CD4-positive, alpha-beta T cell treated with Interleukin-1 beta for 1 hour (primary cell): ENCODE data around the gene RND1.
A peak's percentile ranks its signal among the peaks of the same experiment; 100 is the strongest.
"Not testable (repeated sequence)": the region's sequence is repeated elsewhere in the genome, so short reads cannot be mapped to it uniquely, and the experiment has no call there.

ENCODE experiments used
- DNase-seq, 2 donors: peaks; one replicate each; pipeline ENCODE4 v3.0.0-alpha.2; 2020 to 2022

The RND1 gene

GRCh38 chr12:48865281-48866051 lies at the start of gene RND1:
Gene RND1, minus strand, starts transcription at chr12:48865870. Its CDS starts 103 bp downstream, at chr12:48865767.
- peak; percentile 88 to 90 for DNase-seq

- DNase-seq: no peak
Observed at GRCh38 chr12:48910196-48910595, 44.5 kb upstream of the RND1 start.

- DNase-seq: not testable (repeated sequence)
Observed at GRCh38 chr12:48909698-48910097, 44.0 kb upstream of the RND1 start.

GRCh38 chr12:48907245-48907644 lies 41.6 kb upstream of the RND1 start:
- no peak for DNase-seq

- peak; percentile 85 to 90 for DNase-seq
Observed at GRCh38 chr12:48903982-48904411, 38.3 kb upstream of the RND1 start.

DNA sequence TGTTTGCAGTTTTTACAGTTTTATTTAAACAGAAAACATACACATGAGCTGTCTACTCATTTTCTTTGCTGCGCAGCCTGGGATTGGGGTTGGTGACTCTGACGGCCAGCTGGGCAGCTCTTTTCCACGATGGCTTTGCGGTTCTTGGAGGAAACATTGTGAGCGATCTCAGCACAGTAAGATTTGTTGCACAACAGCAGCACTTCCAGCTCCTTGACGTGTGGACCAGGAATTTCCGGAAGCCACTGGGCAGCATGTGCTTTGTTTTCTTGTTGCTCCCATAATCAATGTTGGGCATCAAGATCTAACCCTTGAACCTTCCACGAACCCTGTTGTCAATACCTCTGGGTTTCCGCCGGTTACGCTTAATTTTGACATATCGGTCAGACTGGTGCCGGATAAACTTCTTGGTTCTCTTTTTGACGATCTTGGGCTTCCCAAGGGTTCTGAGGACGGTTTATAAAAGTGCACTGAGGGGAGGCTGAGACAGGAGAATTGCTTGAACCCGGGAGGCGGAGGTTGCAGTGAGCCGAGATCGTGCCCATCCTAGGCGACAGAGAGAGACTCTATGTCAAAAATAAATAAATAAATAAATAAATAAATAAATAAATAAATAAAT lies 37.8 kb upstream of the RND1 start:
- no peak for DNase-seq

GRCh38 chr12:48901278-48901677 lies 35.6 kb upstream of the RND1 start:
- DNase-seq: no peak

- DNase-seq: no peak
Observed at GRCh38 chr12:48899651-48900050, 34.0 kb upstream of the RND1 start.

- DNase-seq: no peak
Observed at GRCh38 chr12:48894271-48894670, 28.6 kb upstream of the RND1 start.

DNA sequence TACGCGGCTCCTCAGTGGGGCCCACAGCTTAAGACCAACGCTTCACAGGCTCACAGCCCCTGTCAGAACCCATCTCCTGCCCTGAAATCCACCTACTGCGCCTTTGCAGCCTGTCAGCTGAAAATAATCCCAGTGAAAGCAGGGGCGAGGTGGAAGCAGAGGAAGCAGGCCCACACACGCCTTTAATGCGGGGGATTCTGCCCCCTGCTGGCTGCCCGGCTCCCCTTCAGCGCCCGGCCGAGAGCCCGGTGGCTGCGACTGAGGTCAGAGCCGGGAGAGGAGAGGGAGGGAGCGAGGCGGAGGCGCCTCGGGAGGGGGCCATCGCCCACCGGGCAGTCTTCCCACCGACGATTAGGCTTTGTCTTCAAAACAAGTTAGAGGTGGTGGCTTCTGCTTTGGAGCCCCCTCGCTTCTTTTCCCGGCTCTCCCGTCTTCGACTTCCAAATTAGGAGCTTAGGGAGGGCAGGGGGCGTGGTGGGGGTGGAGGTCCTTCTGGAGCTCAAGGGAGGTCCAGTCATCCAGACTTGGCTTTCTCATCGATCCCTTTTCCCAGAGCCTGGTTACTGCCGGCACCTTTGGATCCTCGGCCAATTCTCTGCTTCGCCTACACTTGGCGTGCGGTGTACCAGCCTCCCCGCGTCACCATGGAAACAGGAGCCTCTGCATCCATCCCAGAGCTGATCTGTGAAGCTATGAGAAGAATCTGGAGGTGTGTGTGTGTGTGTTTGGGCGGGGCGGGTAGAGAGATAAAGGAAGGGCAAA lies 25.2 kb upstream of the RND1 start:
- peak; percentile 72 to 75 for DNase-seq

DNA sequence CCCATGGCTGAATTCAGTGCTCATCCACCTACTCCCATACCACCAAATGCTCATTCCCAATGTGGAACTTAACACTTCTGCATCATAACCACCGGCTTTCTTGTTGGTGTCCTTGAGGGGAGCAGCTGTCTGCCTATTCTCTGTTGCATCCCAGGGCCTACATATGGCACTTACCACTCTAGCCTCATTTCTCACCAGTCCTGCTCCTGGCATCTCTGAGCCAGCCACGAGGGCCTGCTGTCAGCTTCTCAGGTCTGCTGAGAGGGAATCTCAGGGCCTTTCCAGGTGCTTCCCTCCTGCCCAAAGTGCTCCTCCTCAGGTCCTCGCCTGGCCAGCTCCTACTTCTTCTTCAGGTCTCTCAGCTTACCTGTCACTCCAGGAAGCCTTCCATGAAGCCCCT lies 24.0 kb upstream of the RND1 start:
- no peak for DNase-seq

DNA sequence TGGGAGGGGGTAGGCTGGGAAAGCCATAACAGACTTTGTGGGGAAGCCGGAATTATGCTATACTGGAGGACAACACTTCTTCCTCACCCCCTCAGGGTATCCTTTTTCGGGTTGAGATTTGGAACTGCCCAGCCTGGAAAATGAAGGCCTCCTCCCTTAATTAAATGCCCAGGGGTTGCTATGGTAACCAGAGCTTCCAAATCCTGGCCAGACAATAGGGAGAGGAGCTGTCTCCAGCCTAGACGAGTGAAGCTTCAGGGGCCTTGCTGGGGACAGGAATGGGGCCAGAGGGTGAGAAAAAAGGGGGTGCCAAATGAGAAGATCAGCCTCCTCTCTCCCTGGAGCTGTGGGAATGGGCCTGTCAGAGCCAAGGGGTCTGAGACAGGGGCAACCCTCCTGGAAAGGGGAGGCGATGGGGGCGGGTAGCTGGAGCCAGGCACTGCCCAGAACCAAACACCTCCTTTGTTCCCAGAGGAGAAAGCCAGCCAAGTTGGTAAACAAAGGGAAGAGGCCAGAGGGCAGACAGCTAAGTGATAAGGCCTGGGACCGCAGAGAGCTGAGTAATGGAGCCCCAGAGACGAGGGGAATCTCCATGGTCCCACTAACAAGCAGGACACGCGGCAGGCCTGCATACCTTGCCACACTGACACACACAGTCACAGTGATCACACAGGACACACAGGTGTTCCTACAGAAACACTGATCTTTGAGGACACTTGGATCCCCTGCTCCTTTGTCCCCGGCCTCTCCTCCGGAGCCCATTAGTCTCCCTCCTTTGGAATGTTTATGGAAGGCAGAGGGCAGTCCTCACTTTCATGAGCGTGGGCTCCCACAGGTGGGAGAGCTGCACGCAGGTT lies 17.9 kb upstream of the RND1 start:
- DNase-seq: no peak

DNA sequence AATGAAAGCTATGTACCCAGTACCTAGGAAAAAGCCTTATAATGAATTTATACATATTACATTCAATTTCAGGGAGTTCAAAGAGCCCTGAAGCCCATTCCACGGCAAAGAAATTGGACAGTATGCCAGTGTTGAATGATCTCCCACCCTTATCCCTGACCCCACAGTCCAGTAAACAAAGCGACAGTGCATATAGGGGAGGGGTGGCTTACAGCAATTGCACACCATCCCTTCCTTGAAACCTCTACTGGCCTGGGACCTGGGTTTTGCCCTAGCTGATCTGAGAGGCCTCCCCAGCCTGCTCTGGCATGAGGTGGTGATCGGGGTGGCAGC lies 17.3 kb upstream of the RND1 start:
- no peak for DNase-seq

- no peak for DNase-seq
Observed at GRCh38 chr12:48882315-48882687, 16.6 kb upstream of the RND1 start.

DNA sequence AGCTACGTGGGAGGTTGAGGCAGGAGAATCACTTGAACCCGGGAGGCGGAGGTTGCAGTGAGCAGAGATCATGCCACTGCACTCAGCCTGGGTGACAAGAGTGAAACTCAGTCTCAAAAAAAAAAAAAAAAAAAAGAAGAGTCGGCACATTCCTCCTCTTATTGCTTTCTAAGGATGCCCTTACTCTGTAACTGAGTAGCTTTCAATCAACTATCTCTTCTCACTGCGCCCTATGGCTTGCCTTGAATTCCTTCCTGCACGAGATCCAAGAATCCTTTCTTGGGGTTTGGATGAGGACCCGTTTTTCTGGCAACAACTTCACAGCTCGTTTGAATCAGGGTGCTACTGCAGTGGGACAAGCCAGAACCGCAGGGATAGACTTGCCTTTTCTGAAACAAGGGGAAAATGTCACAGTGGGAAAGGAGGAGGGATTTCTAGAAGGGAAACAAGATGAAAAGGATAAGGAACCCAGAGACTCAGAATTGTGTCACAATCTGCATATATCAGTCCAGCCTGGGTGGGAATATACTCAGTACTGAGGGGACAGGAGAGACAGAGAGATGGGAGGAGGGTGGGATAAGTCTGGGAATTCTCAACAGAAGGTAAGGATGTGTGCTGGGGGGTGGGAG lies 16.1 kb upstream of the RND1 start:
- DNase-seq: no peak

DNA sequence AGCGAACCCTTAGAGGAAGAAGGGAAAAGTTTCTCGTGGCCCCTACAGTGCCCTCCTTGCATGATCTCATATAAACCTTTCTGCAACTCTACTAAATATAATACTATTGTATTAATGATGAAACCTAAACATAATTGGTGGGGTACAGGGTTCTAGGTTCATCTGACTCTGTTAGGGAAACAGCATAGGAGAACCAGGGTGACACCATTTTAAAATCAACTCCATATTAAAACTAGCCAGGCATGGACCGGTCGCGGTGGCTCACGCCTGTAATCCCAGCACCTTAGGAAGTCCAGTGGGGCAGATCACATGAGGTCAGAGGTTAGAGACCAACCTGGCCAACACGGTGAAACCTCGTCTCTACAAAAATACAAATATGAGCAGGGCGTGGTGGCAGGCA lies 15.0 kb upstream of the RND1 start:
- DNase-seq: no peak

- no peak for DNase-seq
Observed at GRCh38 chr12:48878548-48878947, 12.9 kb upstream of the RND1 start.

GRCh38 chr12:48875944-48876515 lies 10.4 kb upstream of the RND1 start:
- no peak for DNase-seq

- DNase-seq: not testable (repeated sequence)
Observed at GRCh38 chr12:48873534-48873933, 7.9 kb upstream of the RND1 start.

DNA sequence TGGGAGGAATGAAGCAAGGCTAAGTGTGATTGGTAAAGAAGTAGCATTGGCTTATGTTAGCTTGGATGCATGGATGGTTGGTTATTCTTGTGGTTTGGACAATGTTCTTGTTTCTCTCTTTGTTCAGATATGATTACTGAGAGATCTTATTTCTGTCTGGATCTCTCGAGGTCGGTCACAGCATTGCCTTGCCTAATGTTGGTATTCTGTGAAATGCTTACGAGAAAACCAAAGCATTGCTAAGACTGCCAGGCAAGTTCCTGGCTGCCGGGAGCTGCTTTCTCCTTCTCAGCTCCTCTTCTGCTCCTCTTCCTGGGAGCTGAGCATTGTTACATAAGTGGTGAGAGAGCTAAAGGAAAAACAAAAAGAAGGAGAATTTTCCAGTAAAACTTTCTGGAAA lies 7.4 kb upstream of the RND1 start:
- DNase-seq: no peak

DNA sequence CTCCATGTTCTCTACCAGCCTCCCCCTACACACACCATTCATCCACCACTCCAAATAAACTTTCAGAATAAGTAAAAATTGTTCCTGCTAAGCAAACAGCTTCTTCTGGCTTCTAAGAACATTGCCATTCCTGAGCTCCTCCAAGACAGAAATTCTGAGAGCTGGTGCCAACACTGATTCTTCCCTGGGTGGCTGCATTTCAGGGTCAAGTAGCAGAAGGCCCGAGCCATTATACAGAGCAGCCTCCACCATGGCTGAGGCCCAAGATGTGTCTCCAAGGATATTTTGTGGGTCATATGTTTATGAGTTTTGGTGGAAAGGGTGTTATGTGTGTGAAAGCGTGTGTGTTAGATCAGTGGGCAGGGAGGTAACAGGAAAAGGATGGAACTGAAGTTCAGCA lies 3.5 kb upstream of the RND1 start:
- no peak for DNase-seq

DNA sequence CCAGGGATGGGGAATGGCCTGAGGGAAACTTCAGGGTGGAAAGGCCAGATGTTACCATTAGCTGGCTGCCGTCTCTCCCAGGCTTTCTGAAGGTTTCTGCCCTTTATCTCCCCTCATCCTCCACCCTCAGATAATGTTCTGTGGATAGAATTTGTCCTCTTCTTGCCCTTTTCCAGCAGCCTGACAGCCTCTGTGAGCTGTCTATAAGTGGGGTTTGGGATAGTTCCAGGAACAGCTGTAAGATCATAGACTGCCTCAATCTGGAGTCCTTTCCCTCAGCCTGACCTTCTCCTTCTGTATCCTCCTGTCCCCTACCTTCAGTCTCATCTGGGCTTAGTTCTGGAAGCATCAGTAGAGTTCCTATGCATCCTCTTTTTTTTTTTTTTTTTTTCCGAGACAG lies 2.8 kb upstream of the RND1 start:
- no peak for DNase-seq
